IPS DF 19.7 (cell line): Measurements from ENCODE around the gene ADAMTSL4.

Experiments
- DNase-seq: peaks from one replicate; pipeline ENCODE4 v3.0.0-alpha.2; 2013; ENCODE audit warnings: low read depth, low spot score

The ADAMTSL4 gene

GRCh38 chr1:150534002-150534401 is 15.2 kb upstream of the ADAMTSL4 start:
- no peak for DNase-seq

DNA sequence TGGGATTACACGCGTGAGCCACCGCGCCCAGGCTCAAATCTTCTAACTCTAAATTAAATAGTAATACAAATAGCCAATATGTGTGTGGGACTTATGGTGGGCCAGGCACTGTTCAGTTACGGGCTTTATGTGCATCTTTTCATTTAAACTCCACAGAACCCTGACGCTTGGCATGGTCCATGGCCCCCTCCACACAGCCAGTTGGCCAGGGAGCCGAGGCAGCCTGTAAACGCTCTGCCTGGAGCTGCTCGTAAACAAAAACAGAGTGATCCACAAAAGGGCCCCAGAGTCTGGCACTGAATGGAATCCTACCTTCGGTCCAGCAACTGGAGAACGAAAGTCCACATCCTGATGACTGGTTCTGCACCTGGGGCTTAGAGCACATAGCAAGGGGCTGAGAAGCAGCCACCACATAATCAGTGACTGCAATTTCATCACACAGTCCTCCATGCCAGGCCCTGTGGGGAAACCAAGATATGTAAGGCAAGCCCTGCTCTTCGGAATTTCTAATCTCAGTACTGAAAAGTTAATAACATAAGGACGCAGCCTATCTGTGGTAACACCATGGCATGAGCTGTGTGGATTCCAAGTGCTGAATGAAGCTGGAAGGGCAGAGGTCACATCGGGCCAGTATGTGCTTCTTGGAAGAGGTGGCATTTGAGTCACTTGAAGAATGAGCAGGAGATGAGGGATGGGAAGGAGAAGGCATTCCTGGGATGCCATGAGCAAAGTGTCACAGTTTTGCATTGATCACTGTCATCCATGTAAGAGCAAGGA is 13.5 kb upstream of the ADAMTSL4 start:
- no peak for DNase-seq

DNA sequence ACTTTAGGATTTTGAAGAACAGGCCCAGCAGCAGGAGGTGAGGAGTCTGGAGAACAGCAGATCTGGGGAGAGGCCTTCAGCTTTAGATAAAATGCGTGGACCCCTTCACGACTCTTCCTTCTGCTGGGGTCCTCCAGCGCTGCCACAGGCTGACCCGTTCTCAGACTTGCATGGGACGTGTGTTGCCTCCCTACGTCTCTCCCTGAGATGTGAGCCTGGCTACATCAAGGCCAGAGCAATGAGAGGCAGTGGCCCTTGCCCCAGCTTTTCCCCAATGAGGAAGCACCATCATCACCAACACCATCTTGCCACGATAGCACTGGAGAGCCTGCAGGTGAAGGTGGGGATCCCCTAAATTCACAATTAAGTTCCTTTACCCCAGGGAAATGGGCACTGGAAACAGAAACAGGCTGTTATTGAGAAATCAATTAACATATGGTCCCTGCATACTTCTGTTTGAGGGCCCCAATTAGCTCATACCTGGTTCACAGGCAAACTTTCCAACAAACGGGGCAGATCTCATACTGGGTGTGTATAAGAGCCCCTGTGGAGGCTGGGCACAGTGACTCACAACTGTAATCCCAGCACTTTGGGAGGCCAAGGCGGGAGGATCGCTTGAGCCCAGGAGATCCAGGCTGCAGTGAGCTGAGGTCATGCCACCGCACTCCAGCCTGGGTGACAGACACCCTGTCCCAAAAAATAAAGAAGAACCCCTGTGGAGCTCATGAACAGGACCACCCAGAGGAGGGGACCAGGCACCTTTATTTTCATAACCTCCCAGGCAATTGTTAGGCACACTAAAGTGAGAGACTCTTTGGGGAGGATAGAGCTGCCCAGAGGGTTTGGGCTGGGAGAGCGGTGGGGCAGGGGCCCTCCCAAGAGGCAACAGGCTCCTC is 12.1 kb upstream of the ADAMTSL4 start:
- DNase-seq, result no peak

GRCh38 chr1:150537732-150538684 is 11.2 kb upstream of the ADAMTSL4 start:
- no peak for DNase-seq

DNA sequence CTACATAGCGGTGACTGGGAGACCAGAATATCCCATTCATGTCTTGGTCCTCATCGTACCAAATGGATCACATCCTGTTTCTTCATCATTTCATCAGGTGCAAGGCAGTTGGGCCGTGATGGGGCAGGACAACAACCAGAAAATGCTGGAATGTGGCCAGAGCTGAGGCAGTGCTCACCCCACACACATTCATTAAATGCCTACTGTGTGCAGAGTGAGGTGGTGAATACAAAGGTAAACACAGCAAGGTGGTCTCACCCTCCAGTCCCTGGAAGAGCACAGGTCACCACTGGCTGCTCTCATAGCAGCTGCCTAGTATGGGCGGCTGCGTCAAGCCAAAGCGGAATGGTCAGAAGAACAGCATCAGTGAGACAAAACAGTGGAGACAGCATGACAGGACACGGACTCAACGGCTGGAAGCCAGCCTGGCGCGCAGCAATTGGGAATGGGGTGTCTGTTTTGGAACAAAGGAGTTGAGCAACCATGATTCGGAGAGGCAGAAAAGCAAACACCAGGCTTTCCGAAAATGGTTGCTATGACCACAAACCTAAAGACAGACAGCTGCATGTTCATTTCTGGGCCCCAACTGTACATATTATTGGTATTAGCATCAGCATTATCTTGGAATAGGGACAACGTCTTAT is 5.6 kb upstream of the ADAMTSL4 start:
- no peak for DNase-seq

DNA sequence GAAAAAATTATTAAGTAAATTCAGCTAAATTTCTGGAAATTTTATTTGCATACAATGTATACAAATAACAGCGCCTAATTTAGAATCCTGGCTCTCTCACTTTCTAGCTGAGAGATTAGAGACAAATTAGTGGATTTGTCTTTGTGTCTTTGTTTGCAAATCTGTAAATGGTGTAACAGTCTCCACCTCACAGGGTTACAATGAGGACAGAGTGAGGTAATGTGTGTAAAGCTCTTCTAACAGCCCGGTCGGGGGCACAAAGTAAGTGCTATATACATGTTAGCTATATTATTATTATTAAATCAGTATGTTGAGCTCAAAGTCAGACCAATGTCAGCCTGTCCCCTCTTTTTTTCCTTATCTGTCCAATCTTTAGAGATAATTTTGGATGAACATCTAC is 5.0 kb upstream of the ADAMTSL4 start:
- DNase-seq, result no peak

GRCh38 chr1:150545486-150546032 is 3.6 kb upstream of the ADAMTSL4 start:
- no peak for DNase-seq

- no peak for DNase-seq
Measured at GRCh38 chr1:150546294-150546937, 2.8 kb upstream of the ADAMTSL4 start.

GRCh38 chr1:150548324-150548631 is 930 bp upstream of the ADAMTSL4 start:
- no peak for DNase-seq

DNA sequence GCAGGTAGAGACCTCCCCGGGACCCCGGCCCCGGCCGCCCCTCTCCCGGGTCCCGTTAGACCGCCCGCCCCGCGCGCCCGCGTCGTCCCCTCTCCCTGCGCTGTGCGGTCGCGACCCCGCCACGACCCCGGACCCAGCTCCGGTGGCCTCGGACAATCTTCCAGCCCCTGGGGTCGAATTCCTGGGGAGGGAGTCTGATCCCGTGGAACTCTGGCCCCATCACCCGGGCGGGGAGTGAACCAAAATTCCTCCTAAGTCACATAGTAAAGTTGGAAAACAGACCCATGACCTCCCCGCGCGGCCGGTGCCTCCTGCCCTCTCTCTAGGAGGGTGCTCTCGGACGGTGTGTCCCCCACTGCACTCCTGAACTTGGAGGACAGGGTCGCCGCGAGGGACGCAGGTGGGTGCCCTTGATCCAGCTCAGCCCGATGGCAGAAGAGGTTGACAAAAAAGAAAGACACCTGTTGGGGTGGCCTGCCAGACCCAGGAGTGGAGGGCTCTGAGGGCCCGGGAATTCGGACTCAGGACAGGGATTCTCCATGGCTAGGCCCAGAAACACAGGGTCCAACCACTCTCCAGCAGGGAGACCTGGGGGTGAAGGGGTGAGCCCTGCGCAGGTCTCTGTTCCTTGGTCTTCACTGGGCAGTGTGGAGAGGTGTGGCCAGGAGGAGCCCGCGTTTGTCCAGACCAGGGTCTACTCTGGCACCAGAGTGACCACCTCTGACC is 451 bp downstream of the ADAMTSL4 start:
- no peak for DNase-seq

- no peak for DNase-seq
Measured at GRCh38 chr1:150550222-150551050, 1.2 kb downstream of the ADAMTSL4 start.

DNA sequence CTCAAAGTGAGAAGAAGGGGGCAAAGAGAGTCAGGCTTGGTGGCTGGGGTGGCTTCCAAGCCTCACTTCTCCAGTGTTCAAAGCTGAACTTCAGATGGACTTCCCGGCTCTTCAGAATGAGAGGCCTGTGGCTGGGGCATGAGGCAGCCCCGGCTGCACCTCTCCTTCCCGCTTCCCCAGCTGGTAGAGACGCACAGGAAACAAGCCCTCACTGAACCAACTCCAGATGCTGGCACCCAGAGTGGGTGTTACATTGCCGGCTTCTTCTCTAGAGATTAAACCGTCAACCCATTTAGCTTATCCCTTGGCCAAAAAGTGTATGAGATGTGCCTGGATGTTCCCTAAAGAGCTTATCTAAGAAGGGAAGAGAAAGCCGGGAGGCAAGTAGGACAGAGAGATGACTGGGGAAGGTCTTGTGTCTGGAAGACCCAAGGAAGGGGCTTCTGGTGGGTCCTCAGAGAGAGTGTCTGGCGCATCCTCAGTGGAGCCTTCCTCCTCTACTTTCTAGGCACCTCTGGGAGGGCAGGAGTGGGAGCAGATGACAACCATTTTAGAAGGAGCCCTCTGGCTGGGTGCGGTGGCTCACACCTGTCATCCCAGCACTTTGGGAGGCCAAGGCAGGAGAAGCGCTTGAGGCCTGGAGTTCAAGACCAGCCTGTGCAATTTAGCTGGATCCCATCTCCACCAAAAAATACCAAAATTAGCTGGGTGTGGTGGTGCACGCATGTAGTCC is 2.0 kb downstream of the ADAMTSL4 start:
- DNase-seq, result no peak

GRCh38 chr1:150551784-150552127 is 2.5 kb downstream of the ADAMTSL4 start:
- no peak for DNase-seq

GRCh38 chr1:150552128-150552910 is 3.1 kb downstream of the ADAMTSL4 start:
- DNase-seq, result no peak

DNA sequence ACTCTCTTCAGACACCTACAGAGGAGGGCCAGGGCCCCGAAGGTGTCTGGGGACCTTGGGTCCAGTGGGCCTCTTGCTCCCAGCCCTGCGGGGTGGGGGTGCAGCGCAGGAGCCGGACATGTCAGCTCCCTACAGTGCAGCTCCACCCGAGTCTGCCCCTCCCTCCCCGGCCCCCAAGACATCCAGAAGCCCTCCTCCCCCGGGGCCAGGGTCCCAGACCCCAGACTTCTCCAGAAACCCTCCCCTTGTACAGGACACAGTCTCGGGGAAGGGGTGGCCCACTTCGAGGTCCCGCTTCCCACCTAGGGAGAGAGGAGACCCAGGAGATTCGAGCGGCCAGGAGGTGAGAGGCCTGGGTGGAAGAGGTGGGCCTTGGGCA is 3.7 kb downstream of the ADAMTSL4 start:
- DNase-seq, result no peak

DNA sequence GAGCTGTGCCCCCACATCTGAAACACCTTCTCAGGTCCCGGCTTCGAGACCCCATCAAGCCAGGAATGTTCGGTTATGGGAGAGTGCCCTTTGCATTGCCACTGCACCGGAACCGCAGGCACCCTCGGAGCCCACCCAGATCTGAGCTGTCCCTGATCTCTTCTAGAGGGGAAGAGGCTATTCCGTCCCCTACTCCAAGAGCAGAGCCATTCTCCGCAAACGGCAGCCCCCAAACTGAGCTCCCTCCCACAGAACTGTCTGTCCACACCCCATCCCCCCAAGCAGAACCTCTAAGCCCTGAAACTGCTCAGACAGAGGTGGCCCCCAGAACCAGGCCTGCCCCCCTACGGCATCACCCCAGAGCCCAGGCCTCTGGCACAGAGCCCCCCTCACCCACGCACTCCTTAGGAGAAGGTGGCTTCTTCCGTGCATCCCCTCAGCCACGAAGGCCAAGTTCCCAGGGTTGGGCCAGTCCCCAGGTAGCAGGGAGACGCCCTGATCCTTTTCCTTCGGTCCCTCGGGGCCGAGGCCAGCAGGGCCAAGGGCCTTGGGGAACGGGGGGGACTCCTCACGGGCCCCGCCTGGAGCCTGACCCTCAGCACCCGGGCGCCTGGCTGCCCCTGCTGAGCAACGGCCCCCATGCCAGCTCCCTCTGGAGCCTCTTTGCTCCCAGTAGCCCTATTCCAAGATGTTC is 4.3 kb downstream of the ADAMTSL4 start:
- no peak for DNase-seq

- DNase-seq, result no peak
Measured at GRCh38 chr1:150554086-150554452, 4.9 kb downstream of the ADAMTSL4 start.
